NCI-H524 treated with DMSO at 0.1 percent for 48 hours (cell line): Measurements from ENCODE around the gene JAM2.
A peak's percentile ranks its signal among the peaks of the same experiment; 100 is the strongest.
"Not testable (repeated sequence)": the region's sequence is repeated elsewhere in the genome, so short reads cannot be mapped to it uniquely, and the experiment has no call there.

Experiments
- DNase-seq: peaks from one replicate; lab custom pipeline; 2025; lab: John Stamatoyannopoulos, UW

JAM2 gene

GRCh38 chr21:25646474-25646873, 7.4 kb downstream of the JAM2 start:
- DNase-seq, result no peak

- DNase-seq, result no peak
Measured at GRCh38 chr21:25647647-25648046, 8.6 kb downstream of the JAM2 start.

GRCh38 chr21:25649146-25649545, 10.1 kb downstream of the JAM2 start:
- DNase-seq, result no peak

GRCh38 chr21:25656412-25656811, 17.4 kb downstream of the JAM2 start:
- DNase-seq, result no peak

- DNase-seq, result no peak
Measured at GRCh38 chr21:25657140-25657539, 18.1 kb downstream of the JAM2 start.

- no peak for DNase-seq
Measured at GRCh38 chr21:25658427-25659035, 19.5 kb downstream of the JAM2 start.

- no peak for DNase-seq
Measured at GRCh38 chr21:25660233-25660632, 21.2 kb downstream of the JAM2 start.

GRCh38 chr21:25664491-25664931, 25.5 kb downstream of the JAM2 start:
- no peak for DNase-seq

- no peak for DNase-seq
Measured at GRCh38 chr21:25670726-25671125, 31.7 kb downstream of the JAM2 start.

GRCh38 chr21:25676451-25676850, 37.4 kb downstream of the JAM2 start:
- DNase-seq, result no peak

- DNase-seq, result no peak
Measured at GRCh38 chr21:25682382-25682781, 43.3 kb downstream of the JAM2 start.

GRCh38 chr21:25687787-25688186, 48.7 kb downstream of the JAM2 start:
- DNase-seq, result no peak

- DNase-seq, result no peak
Measured at GRCh38 chr21:25688275-25689155, 49.5 kb downstream of the JAM2 start.

- DNase-seq, result peak; percentile 57
Measured at GRCh38 chr21:25689226-25689625, 50.2 kb downstream of the JAM2 start.

GRCh38 chr21:25691976-25692375, 52.9 kb downstream of the JAM2 start:
- no peak for DNase-seq

GRCh38 chr21:25695461-25695860, 56.4 kb downstream of the JAM2 start:
- DNase-seq, result not testable (repeated sequence)

GRCh38 chr21:25700741-25701140, 61.7 kb downstream of the JAM2 start:
- no peak for DNase-seq

- no peak for DNase-seq
Measured at GRCh38 chr21:25701529-25701928, 62.5 kb downstream of the JAM2 start.

GRCh38 chr21:25708467-25709065, 69.5 kb downstream of the JAM2 start:
- DNase-seq, result no peak

- no peak for DNase-seq
Measured at GRCh38 chr21:25709684-25710265, 70.7 kb downstream of the JAM2 start.

GRCh38 chr21:25710550-25710949, 71.5 kb downstream of the JAM2 start:
- DNase-seq, result no peak

GRCh38 chr21:25714066-25714465, 75.0 kb downstream of the JAM2 start:
- DNase-seq, result not testable (repeated sequence)
